ENCODE measurements around the gene POLR2M. TPM values are rescaled to one million over a fixed set of nuclear protein-coding genes. Genes with fewer than 3 reads are reported as not detected.

The POLR2M gene
- total RNA-seq, 4 donors from 2014 or later: 40.3 to 145 (median 79.5) TPM

DNA sequence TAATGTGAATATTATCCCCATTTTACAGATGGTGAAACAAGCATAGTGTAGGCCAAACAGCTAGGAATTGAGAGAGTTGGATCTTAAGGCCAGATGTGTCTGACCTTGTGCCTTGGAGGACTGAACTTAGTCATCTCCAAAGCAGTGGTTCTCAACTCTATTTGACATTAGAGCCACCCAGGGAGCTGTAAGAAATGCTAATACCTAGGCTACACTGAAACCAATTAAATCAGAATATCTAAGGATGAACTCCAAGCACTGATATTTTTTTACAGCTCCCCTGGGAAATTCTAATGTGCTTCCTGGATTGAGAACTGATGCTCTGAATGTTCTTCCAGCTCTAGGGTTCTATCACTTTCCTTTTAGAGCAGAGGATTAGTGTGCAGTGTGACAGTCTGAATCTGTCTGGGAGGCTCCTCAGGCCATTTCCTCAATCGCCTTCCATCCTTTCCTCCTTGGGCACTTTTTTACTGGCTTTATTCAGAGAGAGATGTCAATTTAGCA, 32.3 kb downstream of the POLR2M start:
- in situ Hi-C loops (cut with MboI; ENCODE audit: low sequenced_read_pairs in 4 of 4) (loop anchor here in 1 of 4 donors (25.0 kb wide), 1 partner anchor 324 kb away; the partner anchor contains the start of gene ALDH1A2), intact Hi-C loops (cut with DNase I; ENCODE audit: low total_unique reads) (no loop called here)
- Histone ChIP-seq H3K27ac (no peak overlapping the region), H3K4me1 (no peaks in the 10 kb centered on the region), H3K36me3 (no peaks in the 10 kb centered on the region), H3K9me3 (no peaks in the 10 kb centered on the region), H3K27me3 (no peaks in the 10 kb centered on the region), H3K4me3 (no peak overlapping the region)
- DNase-seq (no peak), ATAC-seq (no peak)
- TF ChIP-seq, protein P1, sequence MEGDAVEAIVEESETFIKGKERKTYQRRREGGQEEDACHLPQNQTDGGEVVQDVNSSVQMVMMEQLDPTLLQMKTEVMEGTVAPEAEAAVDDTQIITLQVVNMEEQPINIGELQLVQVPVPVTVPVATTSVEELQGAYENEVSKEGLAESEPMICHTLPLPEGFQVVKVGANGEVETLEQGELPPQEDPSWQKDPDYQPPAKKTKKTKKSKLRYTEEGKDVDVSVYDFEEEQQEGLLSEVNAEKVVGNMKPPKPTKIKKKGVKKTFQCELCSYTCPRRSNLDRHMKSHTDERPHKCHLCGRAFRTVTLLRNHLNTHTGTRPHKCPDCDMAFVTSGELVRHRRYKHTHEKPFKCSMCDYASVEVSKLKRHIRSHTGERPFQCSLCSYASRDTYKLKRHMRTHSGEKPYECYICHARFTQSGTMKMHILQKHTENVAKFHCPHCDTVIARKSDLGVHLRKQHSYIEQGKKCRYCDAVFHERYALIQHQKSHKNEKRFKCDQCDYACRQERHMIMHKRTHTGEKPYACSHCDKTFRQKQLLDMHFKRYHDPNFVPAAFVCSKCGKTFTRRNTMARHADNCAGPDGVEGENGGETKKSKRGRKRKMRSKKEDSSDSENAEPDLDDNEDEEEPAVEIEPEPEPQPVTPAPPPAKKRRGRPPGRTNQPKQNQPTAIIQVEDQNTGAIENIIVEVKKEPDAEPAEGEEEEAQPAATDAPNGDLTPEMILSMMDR (IDR thresholded peaks at IDR 0.05 in 4 of 5, conservative IDR thresholded peaks at IDR 0.05 in 1 of 5): no peak
- TF ChIP-seq POLR2A (IDR thresholded peaks at IDR 0.05): no peak

DNA sequence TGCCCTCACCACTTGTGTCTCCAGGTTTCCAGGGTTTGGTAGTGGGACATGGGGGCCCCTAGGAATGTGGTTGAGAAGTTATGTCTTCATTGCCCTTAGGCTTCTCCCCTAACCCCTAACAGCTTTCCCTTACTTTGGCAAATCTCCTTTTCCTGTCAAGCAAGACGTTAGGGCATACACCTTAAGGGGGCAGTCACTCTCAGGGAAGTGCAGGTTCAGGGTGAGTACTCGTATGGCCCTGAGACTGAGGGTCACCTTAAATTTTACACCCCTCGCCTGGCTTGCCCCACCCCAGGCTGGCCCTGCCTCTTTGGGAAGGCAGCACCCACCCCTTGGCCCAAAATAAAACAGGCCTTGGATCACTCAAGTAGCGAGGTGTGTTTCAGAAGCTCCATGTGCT, 33.5 kb downstream of the POLR2M start:
- in situ Hi-C loops (cut with MboI; ENCODE audit: low sequenced_read_pairs in 4 of 4) (loop anchor here in 2 of 4 donors (10.0 to 25.0 kb wide), 2 partner anchors 322 to 335 kb away; partner anchors contain the start of gene ALDH1A2 (in 1 of the 2)), intact Hi-C loops (cut with DNase I; ENCODE audit: low total_unique reads) (no loop called here)
- H3K27ac ChIP-seq: no peak overlapping the region
- H3K4me3 ChIP-seq: no peak overlapping the region
- no peak for DNase-seq
- no peaks in the 10 kb centered on the region for H3K36me3 ChIP-seq
- no peaks in the 10 kb centered on the region for H3K9me3 ChIP-seq
- H3K27me3 ChIP-seq: no peaks in the 10 kb centered on the region
- H3K4me1 ChIP-seq: no peaks in the 10 kb centered on the region
- no peak for ATAC-seq
- TF ChIP-seq, protein P1 (IDR thresholded peaks at IDR 0.05 in 4 of 5, conservative IDR thresholded peaks at IDR 0.05 in 1 of 5): no peak
- no peak for TF ChIP-seq POLR2A (IDR thresholded peaks at IDR 0.05)

DNA sequence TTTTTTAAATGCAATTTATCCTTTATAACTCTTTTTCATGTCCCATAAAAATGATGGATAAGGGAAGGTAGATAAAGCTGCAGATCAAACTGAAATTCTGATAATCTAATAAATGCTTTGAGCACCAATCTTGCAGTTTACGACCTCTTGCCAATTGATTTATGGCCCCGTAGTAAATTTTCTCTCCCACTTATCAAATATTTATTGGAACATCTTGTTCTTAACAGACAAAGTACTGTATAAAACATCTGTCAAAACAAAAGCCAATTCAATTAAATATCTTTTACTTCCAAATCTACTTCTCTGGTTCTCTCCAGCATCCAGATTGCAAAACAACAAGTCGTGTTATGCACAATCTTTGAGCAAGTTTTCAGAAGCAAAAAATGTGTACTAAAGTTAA, 34.6 kb downstream of the POLR2M start:
- no peak for DNase-seq
- Histone ChIP-seq H3K27me3 (no peaks in the 10 kb centered on the region), H3K4me3 (no peak overlapping the region)

DNA sequence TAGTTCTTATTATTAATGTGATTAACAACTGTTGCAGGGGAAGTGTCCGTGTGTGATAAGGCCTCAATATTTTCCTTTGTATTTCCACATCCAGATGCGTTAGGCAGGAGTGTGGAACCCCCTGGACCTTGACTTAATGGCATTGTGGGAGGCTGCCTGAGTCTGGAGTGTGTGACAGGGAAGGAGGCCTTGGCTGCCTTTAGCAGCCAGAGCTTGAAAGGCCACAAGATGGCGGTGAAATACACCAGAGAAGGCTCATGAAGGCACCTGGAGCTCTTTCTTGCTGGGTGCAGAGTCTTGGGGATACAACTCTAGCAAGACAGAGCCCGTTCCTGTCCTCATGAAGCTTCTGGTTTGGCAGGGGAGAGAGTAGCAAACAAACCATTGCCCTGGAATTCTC, 36.9 kb downstream of the POLR2M start:
- Histone ChIP-seq H3K9me3 (no peaks in the 10 kb centered on the region), H3K36me3 (no peaks in the 10 kb centered on the region), H3K4me3 (no peak overlapping the region), H3K4me1 (no peaks in the 10 kb centered on the region), H3K27me3 (no peaks in the 10 kb centered on the region), H3K27ac (no peak overlapping the region)
- TF ChIP-seq, protein P1 (IDR thresholded peaks at IDR 0.05 in 4 of 5, conservative IDR thresholded peaks at IDR 0.05 in 1 of 5): no peak
- TF ChIP-seq POLR2A (IDR thresholded peaks at IDR 0.05): no peak
- intact Hi-C loops (cut with DNase I; ENCODE audit: low total_unique reads): no loop called here
- no peak for DNase-seq
- in situ Hi-C loops (cut with MboI; ENCODE audit: low sequenced_read_pairs in 4 of 4): loop anchor here in 2 of 4 donors (10.0 to 25.0 kb wide), 2 partner anchors 319 to 331 kb away; partner anchors contain the start of gene ALDH1A2 (in 1 of the 2)
- no peak for ATAC-seq

More for the DNA sequence above, 34.6 kb downstream of the POLR2M start:
- Histone ChIP-seq H3K9me3 (no peaks in the 10 kb centered on the region), H3K36me3 (no peaks in the 10 kb centered on the region), H3K27ac (no peak overlapping the region), H3K4me1 (no peaks in the 10 kb centered on the region)
- in situ Hi-C loops (cut with MboI; ENCODE audit: low sequenced_read_pairs in 4 of 4): loop anchor here in 2 of 4 donors (10.0 to 25.0 kb wide), 2 partner anchors 321 to 334 kb away; partner anchors contain the start of gene ALDH1A2 (in 1 of the 2)
- no peak for ATAC-seq
- TF ChIP-seq, protein P1 (IDR thresholded peaks at IDR 0.05 in 4 of 5, conservative IDR thresholded peaks at IDR 0.05 in 1 of 5): no peak
- no peak for TF ChIP-seq POLR2A (IDR thresholded peaks at IDR 0.05)
- intact Hi-C loops (cut with DNase I; ENCODE audit: low total_unique reads): no loop called here
